Measurements from ENCODE around the gene TNFRSF19. TPM values are rescaled to one million over a fixed set of nuclear protein-coding genes. Genes with fewer than 3 reads are reported as not detected.

TNFRSF19 gene
- total and polyA plus RNA-seq, 2 donors from 2014 or later = 10.1 to 14.7 TPM

- Histone ChIP-seq H3K27me3 (ENCODE audit: control insufficient read depth, insufficient read depth, low read length) (no peaks in the 10 kb centered on the region), H3K4me3 (ENCODE audit: low read length in 3 of 3) (peak overlapping the region; percentile 18 to 72 (median 67)), H3K9ac (ENCODE audit: low read length in 3 of 3) (peak overlapping the region in 2 of 3 donors; percentile 15 to 59), H3K27ac (ENCODE audit: low read depth in 2 of 2, low read length in 2 of 2) (no peak overlapping the region), H3K36me3 (ENCODE audit: control insufficient read depth in 2 of 3, insufficient read depth in 3 of 3, low read length in 3 of 3) (no peaks in the 10 kb centered on the region), H3K9me3 (ENCODE audit: control insufficient read depth in 2 of 3, insufficient read depth in 1 of 3, low read length in 3 of 3) (no peaks in the 10 kb centered on the region), H3K4me1 (ENCODE audit: control insufficient read depth in 2 of 3, insufficient read depth in 2 of 3, low read depth in 1 of 3, low read length in 3 of 3) (no peaks in the 10 kb centered on the region)
- TF ChIP-seq, protein P1, sequence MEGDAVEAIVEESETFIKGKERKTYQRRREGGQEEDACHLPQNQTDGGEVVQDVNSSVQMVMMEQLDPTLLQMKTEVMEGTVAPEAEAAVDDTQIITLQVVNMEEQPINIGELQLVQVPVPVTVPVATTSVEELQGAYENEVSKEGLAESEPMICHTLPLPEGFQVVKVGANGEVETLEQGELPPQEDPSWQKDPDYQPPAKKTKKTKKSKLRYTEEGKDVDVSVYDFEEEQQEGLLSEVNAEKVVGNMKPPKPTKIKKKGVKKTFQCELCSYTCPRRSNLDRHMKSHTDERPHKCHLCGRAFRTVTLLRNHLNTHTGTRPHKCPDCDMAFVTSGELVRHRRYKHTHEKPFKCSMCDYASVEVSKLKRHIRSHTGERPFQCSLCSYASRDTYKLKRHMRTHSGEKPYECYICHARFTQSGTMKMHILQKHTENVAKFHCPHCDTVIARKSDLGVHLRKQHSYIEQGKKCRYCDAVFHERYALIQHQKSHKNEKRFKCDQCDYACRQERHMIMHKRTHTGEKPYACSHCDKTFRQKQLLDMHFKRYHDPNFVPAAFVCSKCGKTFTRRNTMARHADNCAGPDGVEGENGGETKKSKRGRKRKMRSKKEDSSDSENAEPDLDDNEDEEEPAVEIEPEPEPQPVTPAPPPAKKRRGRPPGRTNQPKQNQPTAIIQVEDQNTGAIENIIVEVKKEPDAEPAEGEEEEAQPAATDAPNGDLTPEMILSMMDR (IDR thresholded peaks at IDR 0.05; ENCODE audit: borderline replicate concordance, extremely low read depth, insufficient read depth) = no peak
- no peak for FAIRE-seq
- DNase-seq = peak; percentile 33 to 71 (median 61)
- intact Hi-C loops (cut with DNase I) = no loop called here
Observed at GRCh38 chr13:23547000-23547590, 23.1 kb upstream of the TNFRSF19 start.

GRCh38 chr13:23549724-23550123 is 20.5 kb upstream of the TNFRSF19 start:
- Histone ChIP-seq H3K27me3 (ENCODE audit: control insufficient read depth, insufficient read depth, low read length) (no peaks in the 10 kb centered on the region), H3K36me3 (ENCODE audit: control insufficient read depth in 2 of 3, insufficient read depth in 3 of 3, low read length in 3 of 3) (no peaks in the 10 kb centered on the region), H3K9ac (ENCODE audit: low read length in 3 of 3) (no peak overlapping the region), H3K4me1 (ENCODE audit: control insufficient read depth in 2 of 3, insufficient read depth in 2 of 3, low read depth in 1 of 3, low read length in 3 of 3) (no peaks in the 10 kb centered on the region), H3K4me3 (ENCODE audit: low read length in 3 of 3) (no peak overlapping the region), H3K27ac (ENCODE audit: low read depth in 2 of 2, low read length in 2 of 2) (no peak overlapping the region), H3K9me3 (ENCODE audit: control insufficient read depth in 2 of 3, insufficient read depth in 1 of 3, low read length in 3 of 3) (no peaks in the 10 kb centered on the region)
- FAIRE-seq (no peak), DNase-seq (no peak)
- TF ChIP-seq, protein P1 (IDR thresholded peaks at IDR 0.05; ENCODE audit: borderline replicate concordance, extremely low read depth, insufficient read depth) = no peak
- intact Hi-C loops (cut with DNase I) = no loop called here

GRCh38 chr13:23550163-23550562 is 20.0 kb upstream of the TNFRSF19 start:
- DNase-seq (no peak), FAIRE-seq (no peak)
- Histone ChIP-seq H3K4me3 (ENCODE audit: low read length in 3 of 3) (no peak overlapping the region), H3K4me1 (ENCODE audit: control insufficient read depth in 2 of 3, insufficient read depth in 2 of 3, low read depth in 1 of 3, low read length in 3 of 3) (no peaks in the 10 kb centered on the region), H3K9ac (ENCODE audit: low read length in 3 of 3) (no peak overlapping the region), H3K9me3 (ENCODE audit: control insufficient read depth in 2 of 3, insufficient read depth in 1 of 3, low read length in 3 of 3) (no peaks in the 10 kb centered on the region), H3K27me3 (ENCODE audit: control insufficient read depth, insufficient read depth, low read length) (no peaks in the 10 kb centered on the region), H3K36me3 (ENCODE audit: control insufficient read depth in 2 of 3, insufficient read depth in 3 of 3, low read length in 3 of 3) (no peaks in the 10 kb centered on the region), H3K27ac (ENCODE audit: low read depth in 2 of 2, low read length in 2 of 2) (no peak overlapping the region)
- TF ChIP-seq, protein P1 (IDR thresholded peaks at IDR 0.05; ENCODE audit: borderline replicate concordance, extremely low read depth, insufficient read depth) = no peak
- intact Hi-C loops (cut with DNase I) = no loop called here

Measured in kidney (tissue), 14 donors.